AG04450 (cell line): ENCODE measurements around the gene LELP1. TPM values are rescaled to one million over a fixed set of nuclear protein-coding genes. Genes with fewer than 3 reads are reported as not detected.
A peak's percentile ranks its signal among the peaks of the same experiment; 100 is the strongest.
"Not testable (repeated sequence)": the region's sequence is repeated elsewhere in the genome, so short reads cannot be mapped to it uniquely, and the experiment has no call there.

Experiments
- CTCF ChIA-PET: fragments of 300-600, 350-600 bp; formaldehyde crosslinking; extraction: SDS; loops from one replicate; lab custom pipeline; 2022; ENCODE audit warnings: antibody characterized with exemption, inconsistent platforms; lab: Charles Lee
- POLR2A ChIA-PET: fragments of 350-600 bp; formaldehyde crosslinking; extraction: SDS; loops from one replicate; lab custom pipeline; 2021; ENCODE audit warnings: antibody characterized with exemption, inconsistent platforms; lab: Yijun Ruan, JAX
- DNase-seq: peaks from one replicate; pipeline ENCODE4 v3.0.0-alpha.2; 2011; ENCODE audit warnings: low read depth, low spot score
- H3K27ac ChIP-seq: one replicate; pipeline ENCODE4 v1.5.1; 2012; ENCODE audit warnings: low read depth, low read length, control low read depth
- H3K27me3 ChIP-seq: one replicate; pipeline ENCODE4 v1.6.0; 2012; ENCODE audit warnings: low read length; ENCODE audit not compliant: control insufficient read depth, insufficient read depth
- H3K4me3 ChIP-seq: 2 replicates; pipeline ENCODE4 v1.5.1; 2011; ENCODE audit warnings: mild to moderate bottlenecking, low read depth, low read length, control low read depth
- H3K9me3 ChIP-seq: 2 replicates; pipeline ENCODE4 v1.5.1; 2012; ENCODE audit warnings: low read length; ENCODE audit not compliant: control insufficient read depth, insufficient read depth
- CTCF ChIP-seq: IDR thresholded peaks from 2 replicates; pipeline ENCODE4 v1.5.1; 2011; ENCODE audit warnings: low read depth, low read length, control low read depth, inconsistent platforms
- polyA plus RNA-seq: library from polyadenylated mRNA; depleted of rRNA; stranded (reverse); fragments of >200 nt; gene quantifications from 2 replicates; pipeline ENCODE4 v1.2.3, GENCODE V29; 2011

The LELP1 gene
- polyA plus RNA-seq, 1 experiment, result not detected

- H3K27ac ChIP-seq, H3K4me3 ChIP-seq, H3K9me3 ChIP-seq, H3K27me3 ChIP-seq, POLR2A ChIA-PET: not testable (repeated sequence)
- DNase-seq, result peak; percentile 3
- CTCF ChIA-PET, result interaction anchor here (0.6 to 0.9 kb wide), 4 partner anchors 10 to 212 kb away, joined by 3 to 4 read pairs (median 3); partner anchors contain the start of gene S100A12
- peak; percentile 61 for TF ChIP-seq CTCF
Observed at GRCh38 chr1:153223040-153223891, 20.0 kb downstream of the LELP1 start.

GRCh38 chr1:153227810-153228209 is 24.6 kb downstream of the LELP1 start:
- no peaks in the 10 kb centered on the region for H3K27me3 ChIP-seq
- DNase-seq, result no peak
- no peaks in the 10 kb centered on the region for H3K9me3 ChIP-seq
- TF ChIP-seq CTCF, result no peak
- H3K27ac ChIP-seq, result no peak overlapping the region
- ChIA-PET POLR2A (no interaction called here), CTCF (interaction anchor here (1.6 kb wide), 1 partner anchor 574 kb away, joined by 3 read pairs; no protein-coding TSS in a partner anchor)
- no peak overlapping the region for H3K4me3 ChIP-seq

GRCh38 chr1:153228491-153228890 is 25.3 kb downstream of the LELP1 start:
- Histone ChIP-seq H3K27ac (no peak overlapping the region), H3K4me3 (no peak overlapping the region), H3K27me3 (no peaks in the 10 kb centered on the region), H3K9me3 (no peaks in the 10 kb centered on the region)
- TF ChIP-seq CTCF, result no peak
- no peak for DNase-seq
- POLR2A ChIA-PET, result no interaction called here
- CTCF ChIA-PET, result interaction anchor here (0.6 to 2.7 kb wide), 3 partner anchors 11 to 1535 kb away, joined by 3 to 10 read pairs (median 3); no protein-coding TSS in a partner anchor

GRCh38 chr1:153229076-153229829 is 26.0 kb downstream of the LELP1 start:
- H3K27me3 ChIP-seq, H3K4me3 ChIP-seq, POLR2A ChIA-PET, H3K27ac ChIP-seq, H3K9me3 ChIP-seq, DNase-seq: not testable (repeated sequence)
- peak; percentile 33 for TF ChIP-seq CTCF
- CTCF ChIA-PET, result interaction anchor here (1.0 to 2.7 kb wide), 3 partner anchors 9 to 24 kb away, joined by 3 to 10 read pairs (median 4); no protein-coding TSS in a partner anchor
